ENCODE results near the gene TUBB2A.
"Not testable (repeated sequence)": the region's sequence is repeated elsewhere in the genome, so short reads cannot be mapped to it uniquely, and the experiment has no call there.

DNA sequence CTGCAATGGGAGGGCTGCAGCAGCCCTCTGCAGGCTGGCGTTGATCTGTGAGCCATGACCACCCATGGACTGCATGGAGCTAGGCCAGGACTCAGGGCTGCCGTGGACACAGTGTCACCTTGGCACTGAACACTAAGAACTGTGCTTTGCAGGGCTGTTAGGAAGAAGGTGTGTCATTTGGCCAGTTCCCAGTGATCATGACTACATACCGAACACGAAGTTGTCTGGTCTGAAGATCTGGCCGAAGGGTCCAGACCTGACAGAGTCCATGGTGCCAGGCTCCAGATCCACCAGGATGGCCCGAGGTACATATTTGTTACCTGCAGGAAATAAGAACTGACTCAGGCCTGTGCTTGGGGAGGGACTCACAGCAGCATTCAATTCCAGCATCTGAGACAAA is 1.9 kb downstream of the TUBB2A start:
- TF ChIP-seq, protein P1, sequence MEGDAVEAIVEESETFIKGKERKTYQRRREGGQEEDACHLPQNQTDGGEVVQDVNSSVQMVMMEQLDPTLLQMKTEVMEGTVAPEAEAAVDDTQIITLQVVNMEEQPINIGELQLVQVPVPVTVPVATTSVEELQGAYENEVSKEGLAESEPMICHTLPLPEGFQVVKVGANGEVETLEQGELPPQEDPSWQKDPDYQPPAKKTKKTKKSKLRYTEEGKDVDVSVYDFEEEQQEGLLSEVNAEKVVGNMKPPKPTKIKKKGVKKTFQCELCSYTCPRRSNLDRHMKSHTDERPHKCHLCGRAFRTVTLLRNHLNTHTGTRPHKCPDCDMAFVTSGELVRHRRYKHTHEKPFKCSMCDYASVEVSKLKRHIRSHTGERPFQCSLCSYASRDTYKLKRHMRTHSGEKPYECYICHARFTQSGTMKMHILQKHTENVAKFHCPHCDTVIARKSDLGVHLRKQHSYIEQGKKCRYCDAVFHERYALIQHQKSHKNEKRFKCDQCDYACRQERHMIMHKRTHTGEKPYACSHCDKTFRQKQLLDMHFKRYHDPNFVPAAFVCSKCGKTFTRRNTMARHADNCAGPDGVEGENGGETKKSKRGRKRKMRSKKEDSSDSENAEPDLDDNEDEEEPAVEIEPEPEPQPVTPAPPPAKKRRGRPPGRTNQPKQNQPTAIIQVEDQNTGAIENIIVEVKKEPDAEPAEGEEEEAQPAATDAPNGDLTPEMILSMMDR (IDR thresholded peaks at IDR 0.05): not testable (repeated sequence)
- not testable (repeated sequence) for TF ChIP-seq EP300, POLR2AphosphoS5, POLR2A (IDR thresholded peaks at IDR 0.05)

Measured in sigmoid colon (tissue), 4 donors.